ENCODE results near the gene ATP5F1D.

DNA sequence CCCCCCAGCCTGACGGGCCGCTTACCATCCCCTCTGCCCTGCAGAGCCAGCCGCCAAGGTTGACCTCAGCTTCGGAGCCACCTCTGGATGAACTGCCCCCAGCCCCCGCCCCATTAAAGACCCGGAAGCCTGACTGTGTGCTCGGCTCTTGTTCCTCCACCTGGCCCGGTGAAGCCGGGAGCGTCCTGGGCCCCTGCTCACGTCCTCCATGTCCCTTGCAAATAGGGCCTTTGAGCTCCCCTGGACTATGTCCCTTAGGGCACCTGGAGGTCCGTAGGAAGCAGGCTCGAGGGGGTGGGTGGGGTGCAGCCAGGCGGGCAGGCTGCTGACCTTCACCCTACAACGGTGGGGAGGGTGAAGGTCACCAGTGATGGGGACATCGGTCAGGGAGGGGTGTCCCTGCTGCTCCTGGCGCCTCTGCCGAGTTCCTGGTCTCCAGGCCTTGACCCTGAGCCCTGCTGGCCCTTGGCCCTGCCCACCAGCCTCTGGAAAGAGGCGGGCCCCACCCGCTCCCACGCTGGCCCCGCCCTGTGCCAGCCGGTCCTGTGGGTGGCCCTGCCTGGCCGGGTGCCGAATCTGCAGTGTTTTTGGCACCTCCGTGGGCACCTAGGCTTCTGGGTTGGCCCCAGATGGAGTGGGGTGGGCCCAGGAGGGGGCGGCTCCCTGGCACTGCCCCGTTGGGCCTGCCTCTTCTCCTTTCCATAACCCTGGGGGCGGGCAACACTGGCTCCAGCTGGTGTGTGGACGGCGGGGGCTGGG lies 3.3 kb downstream of the ATP5F1D start:
- TF ChIP-seq POLR2A (IDR thresholded peaks at IDR 0.05; ENCODE audit: control extremely low read depth in 1 of 2, low read depth in 2 of 2, low read length in 2 of 2) (no peak), POLR2AphosphoS5 (IDR thresholded peaks at IDR 0.05; ENCODE audit: low read depth, low read length) (no peak), CBX5 (IDR thresholded peaks at IDR 0.05; ENCODE audit: low read depth, low read length) (no peak), JUN (IDR thresholded peaks at IDR 0.05; ENCODE audit: low read depth, low read length) (no peak), CHD2 (IDR thresholded peaks at IDR 0.05; ENCODE audit: low read length) (no peak), EZH2 (IDR thresholded peaks at IDR 0.05; ENCODE audit: low read depth, low read length, severe bottlenecking) (no peak), PHF8 (conservative IDR thresholded peaks at IDR 0.05; ENCODE audit: low read depth, low read length) (no peak), BCL11A (IDR thresholded peaks at IDR 0.05; ENCODE audit: low read depth in 2 of 2, low read length in 2 of 2) (no peak)
- TF ChIP-seq, protein P1, sequence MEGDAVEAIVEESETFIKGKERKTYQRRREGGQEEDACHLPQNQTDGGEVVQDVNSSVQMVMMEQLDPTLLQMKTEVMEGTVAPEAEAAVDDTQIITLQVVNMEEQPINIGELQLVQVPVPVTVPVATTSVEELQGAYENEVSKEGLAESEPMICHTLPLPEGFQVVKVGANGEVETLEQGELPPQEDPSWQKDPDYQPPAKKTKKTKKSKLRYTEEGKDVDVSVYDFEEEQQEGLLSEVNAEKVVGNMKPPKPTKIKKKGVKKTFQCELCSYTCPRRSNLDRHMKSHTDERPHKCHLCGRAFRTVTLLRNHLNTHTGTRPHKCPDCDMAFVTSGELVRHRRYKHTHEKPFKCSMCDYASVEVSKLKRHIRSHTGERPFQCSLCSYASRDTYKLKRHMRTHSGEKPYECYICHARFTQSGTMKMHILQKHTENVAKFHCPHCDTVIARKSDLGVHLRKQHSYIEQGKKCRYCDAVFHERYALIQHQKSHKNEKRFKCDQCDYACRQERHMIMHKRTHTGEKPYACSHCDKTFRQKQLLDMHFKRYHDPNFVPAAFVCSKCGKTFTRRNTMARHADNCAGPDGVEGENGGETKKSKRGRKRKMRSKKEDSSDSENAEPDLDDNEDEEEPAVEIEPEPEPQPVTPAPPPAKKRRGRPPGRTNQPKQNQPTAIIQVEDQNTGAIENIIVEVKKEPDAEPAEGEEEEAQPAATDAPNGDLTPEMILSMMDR (IDR thresholded peaks at IDR 0.05; ENCODE audit: control extremely low read depth in 1 of 3, insufficient read depth in 1 of 3, low read depth in 1 of 3, low read length in 3 of 3): no peak
- TF ChIP-seq, protein P2, sequence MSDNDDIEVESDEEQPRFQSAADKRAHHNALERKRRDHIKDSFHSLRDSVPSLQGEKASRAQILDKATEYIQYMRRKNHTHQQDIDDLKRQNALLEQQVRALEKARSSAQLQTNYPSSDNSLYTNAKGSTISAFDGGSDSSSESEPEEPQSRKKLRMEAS (IDR thresholded peaks at IDR 0.05): no peak

Data from H1 (cell line).